COLO829 (cell line): ENCODE data around the gene NUMA1.

Source experiments
- DNase-seq: peaks from one replicate; pipeline ENCODE4 v3.0.0; 2012; ENCODE audit warnings: low spot score

Gene NUMA1

GRCh38 chr11:72102946-72103753 is 22.8 kb upstream of the NUMA1 start, which contains the start of gene LAMTOR1:
LAMTOR1 (minus strand) TSS chr11:72103297; CDS start chr11:72103224, 73 bp downstream.
- DNase-seq, result peak; percentile 91

GRCh38 chr11:72102631-72102945 is 22.2 kb upstream of the NUMA1 start:
- no peak for DNase-seq

GRCh38 chr11:72102162-72102561 is 21.8 kb upstream of the NUMA1 start:
- no peak for DNase-seq

- no peak for DNase-seq
These were observed 20.1 kb upstream of the NUMA1 start for GRCh38 chr11:72100462-72100861.

- no peak for DNase-seq
These were observed 19.7 kb upstream of the NUMA1 start for GRCh38 chr11:72100009-72100408.

- DNase-seq, result no peak
These were observed 18.4 kb upstream of the NUMA1 start for GRCh38 chr11:72098741-72099140.

- DNase-seq, result peak; percentile 68
These were observed 10.9 kb upstream of the NUMA1 start for GRCh38 chr11:72091292-72091691.

GRCh38 chr11:72088076-72088808 is 7.9 kb upstream of the NUMA1 start:
- DNase-seq, result no peak

GRCh38 chr11:72085621-72086351 is 5.4 kb upstream of the NUMA1 start:
- no peak for DNase-seq

- DNase-seq, result no peak
These were observed 4.6 kb upstream of the NUMA1 start for GRCh38 chr11:72084965-72085364.

GRCh38 chr11:72084076-72084475 is 3.7 kb upstream of the NUMA1 start:
- DNase-seq, result no peak

- DNase-seq, result no peak
These were observed 3.1 kb upstream of the NUMA1 start for GRCh38 chr11:72083414-72083813.

- no peak for DNase-seq
These were observed 1.6 kb upstream of the NUMA1 start for GRCh38 chr11:72081821-72082453.

- DNase-seq, result no peak
These were observed 872 bp upstream of the NUMA1 start for GRCh38 chr11:72081184-72081644.

GRCh38 chr11:72079819-72080325 is 470 bp downstream of the NUMA1 start:
- no peak for DNase-seq

- DNase-seq, result no peak
These were observed 1.9 kb downstream of the NUMA1 start for GRCh38 chr11:72078477-72078876.

- DNase-seq, result no peak
These were observed 4.6 kb downstream of the NUMA1 start for GRCh38 chr11:72075756-72076155.

- DNase-seq, result no peak
These were observed 5.2 kb downstream of the NUMA1 start for GRCh38 chr11:72075109-72075508.

- peak; percentile 57 for DNase-seq
These were observed 8.0 kb downstream of the NUMA1 start for GRCh38 chr11:72072348-72072747.

GRCh38 chr11:72070491-72070890 is 9.9 kb downstream of the NUMA1 start:
- DNase-seq, result no peak

GRCh38 chr11:72069787-72070251 is 10.5 kb downstream of the NUMA1 start:
- peak; percentile 56 for DNase-seq

- DNase-seq, result no peak
These were observed 11.1 kb downstream of the NUMA1 start for GRCh38 chr11:72069200-72069599.
